CD4-positive, alpha-beta T cell treated with Interleukin-12 subunit alpha and Interleukin-12 subunit beta, for 1 hour (primary cell): ENCODE data around the gene LNX2.

Source experiments
- DNase-seq: peaks from one replicate; pipeline ENCODE4 v3.0.0-alpha.2; 2020

Gene LNX2

DNA sequence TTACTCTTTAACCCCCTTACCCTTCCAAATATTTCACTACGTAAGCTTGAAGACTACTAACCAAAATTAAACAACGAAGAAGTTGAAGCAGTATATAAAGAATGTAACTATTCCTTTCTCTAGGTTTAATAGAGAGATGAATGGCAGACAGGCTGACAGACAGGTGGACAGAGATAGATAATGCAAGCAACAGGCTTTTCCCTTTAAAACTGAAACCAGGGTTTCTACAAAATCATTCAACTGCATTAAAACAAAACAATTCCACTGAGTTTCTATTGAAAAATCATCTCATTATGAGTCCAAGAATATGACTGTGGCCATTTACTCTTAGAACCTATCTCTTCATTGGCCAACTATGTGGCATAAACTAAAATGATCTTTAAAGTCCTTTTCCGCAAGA, 15.2 kb downstream of the LNX2 start:
- no peak for DNase-seq

DNA sequence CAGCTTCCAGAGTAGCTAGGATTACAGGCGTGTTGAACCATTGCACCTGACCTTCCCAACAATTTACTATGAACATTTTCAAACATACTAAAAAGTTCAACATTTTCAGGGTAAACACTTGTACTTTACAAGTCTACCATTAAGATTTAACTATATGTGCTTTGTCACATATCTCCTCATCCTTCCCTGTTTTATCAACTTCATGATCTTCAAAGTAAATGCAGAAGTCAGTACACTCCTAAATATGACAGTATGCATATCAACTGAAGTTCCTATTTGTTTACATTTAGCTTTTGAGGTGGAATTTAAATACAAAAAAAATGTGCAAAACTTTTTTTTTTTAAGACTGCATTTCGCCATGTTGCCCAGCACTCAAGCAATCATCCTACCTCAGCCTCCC, 18.5 kb downstream of the LNX2 start:
- no peak for DNase-seq

DNA sequence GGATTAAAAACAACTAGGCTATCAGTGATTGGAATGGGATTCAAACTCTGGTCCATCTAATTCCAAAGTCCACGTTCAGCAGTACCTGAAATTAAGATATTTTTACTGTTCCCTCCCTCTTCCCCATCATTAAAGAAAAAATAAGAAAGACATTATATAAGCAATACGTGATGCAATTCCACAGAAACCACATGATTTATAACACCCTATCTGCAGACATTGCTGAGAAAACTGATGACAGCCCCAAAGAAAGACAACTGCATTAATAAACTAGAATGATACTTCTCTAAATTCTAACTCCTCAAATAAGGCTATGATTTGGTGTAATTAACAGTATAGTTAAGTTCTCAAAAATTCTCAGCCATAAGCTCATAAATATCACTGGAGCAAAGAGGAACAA, 19.1 kb downstream of the LNX2 start:
- DNase-seq: no peak

DNA sequence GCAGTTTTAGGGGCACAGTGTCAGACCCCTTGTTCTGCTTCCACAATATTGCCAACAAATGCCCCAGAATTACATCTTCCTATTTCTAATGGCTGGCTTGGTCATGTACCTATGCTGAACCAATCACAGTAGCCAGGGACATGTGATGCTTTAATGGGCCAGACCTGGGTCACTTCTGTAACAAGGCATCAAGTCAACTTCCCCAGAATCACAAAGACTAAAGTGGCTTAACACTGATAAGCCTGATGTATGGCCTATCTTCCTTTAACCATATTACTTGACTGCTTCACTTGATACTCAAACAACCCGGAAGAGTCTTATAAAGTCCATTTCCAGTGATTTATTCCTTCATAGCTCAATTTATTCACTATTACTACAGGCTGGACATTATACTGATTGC, 19.6 kb downstream of the LNX2 start:
- DNase-seq: no peak

DNA sequence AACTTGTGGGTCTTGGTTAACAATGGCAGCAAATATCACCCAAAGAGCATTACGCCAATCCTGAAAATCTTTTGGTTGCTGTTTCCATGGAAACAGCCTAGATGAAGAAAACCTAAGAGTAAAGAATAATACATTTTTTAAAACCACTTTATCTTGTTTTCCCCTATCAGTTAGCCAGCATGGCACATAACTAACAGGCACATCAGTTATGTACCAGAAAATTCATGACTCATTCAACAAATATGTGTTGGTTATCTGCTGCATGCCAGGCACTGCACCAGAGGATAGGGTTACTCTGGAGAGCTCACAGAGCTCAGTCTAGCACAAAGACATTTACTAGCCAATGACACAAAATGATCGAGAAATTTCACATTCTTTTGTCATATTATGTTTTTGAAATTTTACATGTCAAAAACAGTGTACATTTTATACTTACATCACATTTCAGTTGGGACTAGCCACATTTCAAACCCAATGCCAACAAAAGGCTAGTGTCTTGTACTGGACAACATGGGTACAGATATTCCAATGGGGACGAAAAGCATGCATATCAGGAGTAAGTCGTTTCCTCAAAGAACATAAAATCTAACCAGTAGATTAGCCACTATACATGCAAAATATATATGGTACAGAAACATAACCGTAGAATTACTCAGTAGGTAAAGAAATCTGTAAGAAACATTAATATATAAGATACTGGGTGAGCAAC, 20.3 kb downstream of the LNX2 start:
- no peak for DNase-seq

DNA sequence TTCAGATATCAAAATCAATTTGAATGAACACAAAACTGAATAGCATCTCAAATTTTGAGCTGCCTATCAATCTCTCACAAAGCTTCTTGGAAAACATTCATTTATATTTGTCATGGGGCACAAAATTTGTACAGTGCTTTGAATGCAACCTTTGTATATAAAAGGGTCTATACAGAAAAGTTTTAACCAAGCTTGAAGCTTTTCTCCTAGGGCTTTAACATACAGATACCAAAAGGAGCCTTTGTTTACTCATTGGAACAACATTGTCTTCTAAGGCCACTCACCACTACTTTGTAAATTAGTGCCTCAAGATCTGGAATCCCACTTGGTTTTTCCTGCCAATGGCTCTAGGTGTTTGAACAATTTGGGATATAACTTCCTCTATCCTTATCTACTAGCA, 21.2 kb downstream of the LNX2 start:
- no peak for DNase-seq

DNA sequence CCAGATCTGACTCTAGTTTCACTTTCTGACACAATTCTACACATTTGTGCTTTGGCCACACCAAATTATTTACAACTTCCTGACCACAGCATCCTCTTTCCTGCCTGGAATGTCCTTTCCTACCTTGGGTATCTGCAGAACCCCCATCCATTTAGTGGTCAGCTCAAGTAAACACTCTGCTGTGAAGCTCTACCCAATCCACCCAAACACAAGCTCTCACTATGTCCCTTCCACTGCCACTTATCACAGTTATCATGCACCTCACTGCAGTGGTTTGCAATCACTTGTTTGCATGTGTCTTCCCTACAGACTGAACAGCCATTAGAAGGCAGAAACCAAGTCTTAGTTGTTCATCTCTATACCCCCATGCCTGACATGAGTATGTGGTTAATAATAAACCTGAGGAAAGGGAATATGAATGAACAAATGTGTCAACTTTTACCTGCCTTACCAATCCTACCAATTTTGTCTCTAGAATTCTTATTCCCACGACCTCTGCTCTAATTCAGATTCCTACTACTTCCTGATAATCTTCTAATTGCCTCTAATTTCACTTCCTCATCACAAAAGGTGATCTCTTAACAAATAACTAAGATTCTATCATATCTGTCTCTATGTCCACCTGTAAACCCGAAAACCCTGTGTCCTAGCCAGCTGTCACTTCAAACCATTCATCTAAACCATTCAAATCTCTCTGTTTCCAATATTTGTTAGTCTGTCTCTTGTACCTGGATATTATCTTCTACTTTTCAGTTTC, 25.1 kb downstream of the LNX2 start:
- DNase-seq: no peak

DNA sequence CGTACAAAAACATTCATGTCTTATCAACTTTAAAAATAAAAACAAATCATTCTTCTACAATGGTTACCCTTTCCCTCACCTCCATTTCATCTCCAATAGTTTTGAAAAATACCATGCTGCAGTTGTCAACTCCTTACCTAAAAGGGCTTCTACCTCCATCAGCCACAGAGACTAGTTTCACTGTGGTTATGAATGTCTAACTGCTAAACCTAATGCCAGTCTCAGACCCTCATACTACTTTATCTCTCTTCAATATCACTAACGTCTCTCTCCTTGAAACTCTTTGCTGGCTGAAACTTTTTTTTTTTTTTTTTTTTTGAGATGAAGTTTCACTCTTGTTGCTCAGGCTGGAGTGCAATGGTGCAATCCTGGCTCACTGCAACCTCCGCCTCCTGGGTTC, 27.1 kb downstream of the LNX2 start:
- no peak for DNase-seq

DNA sequence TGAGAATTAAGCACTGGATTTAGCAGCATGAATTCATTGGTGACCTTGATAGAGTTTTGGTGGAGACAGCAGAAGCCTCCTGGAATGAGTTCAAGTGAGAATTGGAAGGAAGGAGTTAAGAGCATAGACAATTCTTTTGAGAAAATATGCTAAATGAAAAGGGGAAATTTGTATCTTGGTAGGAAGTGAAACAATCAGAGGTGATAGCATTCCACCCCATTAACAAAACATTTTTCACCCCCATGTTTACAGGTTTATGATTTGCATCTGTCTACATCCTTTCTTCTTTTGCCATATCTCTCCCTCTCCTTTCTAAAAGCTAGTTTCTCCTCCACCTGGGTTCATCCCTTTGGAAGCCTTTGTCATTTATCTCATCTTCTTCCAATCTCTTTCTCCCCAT, 27.5 kb downstream of the LNX2 start:
- DNase-seq: no peak

DNA sequence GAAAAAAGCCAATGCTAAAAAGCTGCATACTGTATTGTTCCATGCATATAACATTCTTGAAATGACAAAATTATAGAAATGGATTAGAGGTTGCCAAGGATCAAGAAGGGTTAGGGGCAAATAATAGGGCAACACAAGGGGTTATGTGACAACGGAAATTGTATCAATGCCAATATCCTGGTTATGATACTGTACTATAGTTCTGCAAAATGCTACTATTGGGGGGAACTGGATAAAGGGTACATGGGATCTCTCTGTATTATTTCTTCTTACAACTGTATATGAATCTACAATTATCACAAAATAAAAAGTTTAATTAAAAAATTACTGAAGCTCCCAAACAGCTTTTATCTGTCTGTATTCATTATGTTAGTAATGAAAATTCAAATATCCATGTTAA, 31.9 kb downstream of the LNX2 start:
- no peak for DNase-seq

DNA sequence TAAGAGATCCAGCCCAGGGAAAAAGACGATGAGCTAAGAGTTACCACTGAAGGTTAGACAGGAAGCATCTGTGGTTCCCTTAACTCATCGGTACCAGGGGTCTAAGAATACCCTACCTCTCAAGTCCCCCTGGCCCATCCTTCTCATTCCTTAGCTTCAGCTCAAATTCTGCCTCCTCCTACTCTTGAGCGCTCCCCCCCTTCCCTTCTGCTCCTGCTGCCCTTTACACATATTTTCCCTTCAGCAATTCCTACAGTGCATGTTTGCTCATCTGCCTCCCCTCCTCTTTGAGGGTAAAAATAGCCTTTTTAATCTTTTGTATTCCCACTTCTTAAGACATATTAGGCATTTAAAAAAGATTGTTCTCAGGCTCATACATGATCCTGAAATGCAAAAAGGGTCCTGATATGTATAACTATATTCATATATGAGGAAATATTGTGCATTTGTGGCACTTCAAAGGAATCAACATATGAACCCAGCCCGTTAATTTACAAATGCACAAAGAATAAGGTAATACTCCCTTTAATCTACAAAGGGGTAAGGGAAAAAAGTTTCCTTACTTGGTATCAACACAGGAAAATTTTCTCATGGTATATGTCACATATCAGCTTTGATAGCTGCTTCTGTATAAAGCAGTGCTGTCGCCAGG, 33.1 kb downstream of the LNX2 start:
- DNase-seq: no peak

DNA sequence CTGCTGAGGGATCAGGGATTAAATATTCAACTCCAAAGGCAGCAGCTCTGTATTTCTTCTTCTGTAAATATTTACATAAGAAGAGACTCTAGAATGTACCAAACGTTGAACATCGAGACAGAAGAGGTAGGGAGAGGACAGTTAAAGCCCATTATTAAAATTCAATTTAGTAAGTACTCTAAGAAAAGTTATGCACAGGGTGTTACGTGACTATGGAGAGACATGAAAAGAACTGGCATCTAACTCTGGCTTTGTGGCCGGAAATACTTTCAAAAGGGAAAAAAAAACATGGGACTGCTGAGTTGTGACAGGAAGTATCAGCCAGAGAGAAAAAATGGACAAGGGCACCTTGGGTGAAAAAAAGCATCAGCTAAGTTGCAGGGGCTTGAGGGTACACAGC, 36.7 kb downstream of the LNX2 start:
- DNase-seq: no peak

DNA sequence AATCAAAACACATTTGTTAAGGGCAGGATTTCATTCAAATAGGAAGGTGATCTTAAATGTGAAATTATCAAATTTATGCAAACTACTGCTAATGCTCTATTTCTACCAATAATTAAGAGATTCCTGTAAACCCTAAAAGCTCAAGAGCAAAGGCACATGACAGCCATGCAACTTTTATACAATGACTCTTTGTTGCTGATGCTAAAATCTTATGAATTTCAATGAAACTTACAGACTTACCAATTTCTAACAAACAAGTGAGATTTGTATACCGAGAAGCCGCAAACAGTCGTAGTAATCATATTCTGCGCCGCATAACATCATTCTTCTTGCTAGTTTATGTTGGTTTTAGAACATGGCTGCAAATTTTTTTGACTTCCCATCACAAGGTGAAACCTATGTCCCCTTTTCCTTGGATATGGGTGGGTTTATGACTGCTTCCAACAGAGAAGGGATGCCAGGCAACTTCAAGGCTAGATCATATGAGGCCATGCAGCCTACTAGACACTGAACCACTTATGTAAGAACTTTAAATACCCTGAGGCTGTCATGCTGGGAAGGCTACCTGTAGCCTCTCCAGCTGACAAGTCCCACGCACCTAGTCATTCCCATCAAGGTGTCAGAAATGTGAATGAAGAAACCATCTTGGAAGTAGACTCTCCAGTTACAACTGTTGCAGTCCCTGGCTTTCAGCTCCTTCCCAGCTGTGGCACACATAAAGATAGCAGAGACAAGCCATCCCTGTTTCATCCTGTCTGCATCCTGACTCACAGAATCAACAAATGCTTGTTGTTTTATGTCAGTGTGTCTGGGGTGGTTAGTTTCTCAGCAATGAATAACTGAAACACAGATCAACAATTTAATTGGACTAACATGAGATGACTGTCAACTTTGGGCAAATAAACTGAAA, 42.0 kb downstream of the LNX2 start:
- DNase-seq: no peak

DNA sequence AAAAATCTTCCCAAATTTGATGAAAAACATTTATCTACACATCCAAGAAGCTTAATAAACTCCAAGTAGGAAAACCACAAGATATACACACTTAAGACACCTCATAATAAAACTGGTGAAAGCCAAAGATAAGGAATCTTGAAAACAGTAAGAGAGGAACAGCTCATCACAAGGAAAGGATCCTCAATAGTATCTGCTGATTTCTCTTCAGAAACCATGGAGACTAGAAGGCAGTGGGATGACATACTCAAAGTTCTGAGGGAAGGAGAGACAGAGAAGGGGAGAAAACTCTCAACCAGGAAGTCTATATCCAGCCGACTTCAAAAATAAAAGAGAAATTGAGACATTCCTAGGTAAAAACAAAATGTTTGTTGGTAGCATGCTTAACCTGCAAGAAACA, 45.7 kb downstream of the LNX2 start:
- DNase-seq: no peak

DNA sequence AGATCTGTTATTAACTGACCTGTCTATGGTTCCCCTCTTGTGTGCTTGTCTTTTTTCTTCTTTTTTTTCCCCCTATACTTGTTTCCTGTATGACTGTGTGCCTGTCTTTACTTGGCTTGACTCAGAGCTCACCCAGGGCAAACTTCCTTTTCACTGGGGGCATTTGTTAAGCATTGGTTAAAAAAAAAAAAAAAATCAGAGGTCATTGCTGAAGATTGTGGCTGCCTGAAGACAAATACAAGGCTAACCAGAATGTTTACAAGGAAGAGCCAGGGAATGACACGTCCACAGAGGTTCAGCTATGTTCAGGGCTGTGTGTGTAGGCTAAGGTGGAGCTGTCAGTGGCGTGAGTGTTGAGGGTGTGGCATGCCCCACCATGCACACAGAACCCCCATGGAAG, 47.1 kb downstream of the LNX2 start:
- no peak for DNase-seq

DNA sequence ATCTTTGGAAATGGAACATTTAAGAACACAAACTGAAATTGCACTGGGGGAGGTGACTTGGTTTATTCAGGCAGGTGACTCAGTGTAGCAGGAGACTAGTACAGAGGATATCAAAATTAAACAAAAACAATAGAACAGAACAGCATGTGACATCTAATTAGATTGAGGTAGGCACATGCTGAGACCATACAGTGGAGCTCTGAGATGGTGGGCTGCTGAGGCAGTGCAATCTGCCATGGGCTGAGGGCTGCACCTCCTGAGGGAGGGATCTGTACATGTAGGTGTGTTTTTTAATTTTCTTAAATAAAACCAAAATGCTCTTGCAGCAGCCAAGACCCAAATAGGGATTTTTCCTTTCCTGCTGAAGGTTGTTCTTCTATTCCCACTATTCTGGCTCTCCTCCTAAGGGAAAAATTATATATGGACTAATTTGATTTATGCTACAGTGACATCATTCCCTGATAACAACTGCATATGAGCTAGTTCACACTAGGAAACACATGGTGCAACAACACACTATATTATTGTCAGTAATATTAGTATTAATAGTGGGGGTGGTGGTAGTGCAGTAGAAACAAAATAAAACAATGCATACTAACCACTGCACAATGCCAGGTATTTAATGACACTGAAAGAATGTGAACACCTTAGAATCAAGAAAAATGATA, 48.0 kb downstream of the LNX2 start:
- DNase-seq: no peak

DNA sequence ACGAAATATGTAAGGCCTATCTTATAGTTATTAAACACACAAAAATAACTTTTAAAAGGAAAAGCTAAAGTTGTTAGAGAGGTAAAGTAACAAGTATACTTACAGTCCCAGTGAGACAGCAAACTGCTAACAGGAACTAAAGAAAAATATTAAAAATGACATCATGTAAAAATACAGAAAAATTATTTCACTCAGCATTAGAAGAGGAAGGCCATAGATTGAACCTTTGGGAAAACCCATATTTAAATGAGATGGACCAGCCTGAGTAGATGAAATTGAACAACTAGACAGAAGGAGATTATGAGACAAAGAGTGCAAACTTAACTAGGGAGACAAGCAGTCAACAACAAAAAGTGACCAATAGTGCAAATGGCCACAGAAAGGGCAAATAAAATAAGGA, 49.4 kb downstream of the LNX2 start:
- DNase-seq: no peak

DNA sequence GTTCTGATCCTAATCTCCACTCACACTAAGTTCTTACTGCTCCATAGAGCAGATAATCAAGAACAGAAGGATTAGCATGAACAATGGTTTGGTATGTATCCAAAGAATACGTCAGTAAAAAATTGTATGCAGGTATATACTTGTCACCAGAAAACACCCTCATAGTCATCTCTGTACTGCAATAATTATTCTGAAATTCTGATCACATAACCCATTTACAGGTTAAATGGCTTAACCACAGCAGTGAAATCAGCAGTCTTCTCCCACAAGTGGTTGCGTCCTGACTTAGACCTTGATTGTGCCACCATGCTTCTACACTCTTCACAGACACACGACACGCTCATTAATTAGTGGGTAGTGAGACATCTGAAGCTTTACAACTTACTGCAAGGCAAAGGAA, 50.9 kb downstream of the LNX2 start:
- no peak for DNase-seq

DNA sequence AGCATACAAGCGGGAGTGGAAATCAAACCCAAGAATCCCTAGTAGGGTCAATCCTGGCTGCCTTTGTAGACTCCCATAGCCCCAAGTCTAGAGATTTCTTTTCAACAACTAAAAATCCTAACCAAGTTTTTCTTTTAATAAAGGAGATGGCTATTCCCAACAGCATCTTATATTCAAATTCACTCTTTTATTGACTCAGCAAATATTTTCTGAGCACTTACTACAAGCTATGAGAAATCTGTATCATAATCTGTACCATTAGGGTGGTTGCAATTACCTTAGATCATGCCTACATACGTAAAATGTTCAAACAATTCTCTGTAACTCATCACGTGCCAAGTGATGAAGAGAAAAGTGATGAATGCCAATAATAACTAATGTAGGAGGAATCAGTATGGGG, 54.5 kb downstream of the LNX2 start:
- no peak for DNase-seq

DNA sequence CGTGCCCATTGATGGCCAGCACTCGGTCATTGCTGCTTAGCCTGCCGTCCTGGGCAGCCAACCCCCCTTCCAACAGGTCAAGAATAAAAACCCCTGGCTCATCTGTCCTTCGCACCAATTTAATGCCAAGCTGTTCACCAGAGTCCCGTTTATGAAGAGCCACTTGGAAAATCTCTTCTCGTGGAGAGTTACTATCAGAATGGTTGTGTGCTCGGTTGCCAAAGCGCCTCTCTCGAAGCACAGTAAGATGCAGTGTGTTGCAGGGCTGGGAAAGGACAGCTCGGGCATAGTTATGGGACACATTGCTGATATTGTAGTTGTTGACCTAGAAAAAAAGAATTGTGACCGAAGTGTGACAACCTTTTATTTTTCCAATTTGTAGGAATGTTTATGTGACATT, 57.9 kb downstream of the LNX2 start:
- DNase-seq: no peak

DNA sequence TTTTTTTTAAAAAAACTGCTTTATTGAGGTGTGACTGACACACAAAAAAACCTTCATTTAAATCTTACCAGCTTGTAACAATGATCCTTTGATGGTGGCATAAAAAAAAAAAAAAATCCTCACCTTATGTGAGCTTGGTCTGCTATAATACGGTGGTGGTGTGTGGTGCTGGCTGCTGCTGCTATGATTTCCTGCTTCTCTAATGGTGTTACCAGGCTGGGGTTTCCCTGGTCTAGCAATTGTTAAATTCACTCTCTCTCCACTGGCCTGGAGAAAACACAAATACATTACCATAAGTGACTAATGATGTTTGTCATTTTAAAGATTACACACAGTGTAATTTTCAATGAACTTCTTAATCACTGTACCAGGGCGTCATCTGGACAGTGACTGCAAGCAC, 60.6 kb downstream of the LNX2 start:
- DNase-seq: peak; percentile 42

DNA sequence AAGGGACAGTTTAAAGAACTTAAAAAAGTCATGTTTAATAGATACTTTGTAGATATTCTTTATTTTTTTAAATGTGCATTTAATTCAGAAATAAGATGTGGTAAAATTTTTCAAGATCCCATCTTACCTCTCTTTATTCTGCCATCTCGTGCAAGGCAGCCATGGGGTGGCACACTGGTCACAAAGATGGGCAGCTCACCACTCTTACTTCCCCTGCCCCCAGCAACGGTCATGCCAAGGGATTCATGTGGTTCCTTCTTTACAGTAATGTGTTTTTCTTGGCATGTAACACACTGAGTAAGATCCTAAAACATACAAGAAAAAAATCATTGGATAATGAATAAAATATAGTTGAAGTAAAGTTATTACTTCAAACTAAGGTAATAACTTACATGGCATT, 64.2 kb downstream of the LNX2 start:
- no peak for DNase-seq

DNA sequence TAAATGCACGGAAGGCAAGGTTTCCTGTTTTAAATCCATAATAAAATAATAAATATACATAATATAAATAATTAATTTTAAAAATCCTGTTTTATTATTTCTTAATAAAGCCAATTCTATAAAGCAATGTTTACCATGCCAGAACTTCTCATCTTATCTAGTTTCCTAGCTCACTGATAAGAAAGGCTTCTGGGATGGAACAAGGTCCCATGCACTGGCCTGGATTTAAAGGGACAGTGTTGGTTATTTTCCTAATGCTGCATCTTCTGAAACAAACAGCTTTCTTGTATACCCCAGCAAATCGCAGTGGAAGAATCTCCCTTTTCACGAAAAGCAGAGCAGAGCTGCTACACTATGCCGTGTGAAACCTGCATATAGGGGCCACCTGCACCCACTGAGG, 68.8 kb downstream of the LNX2 start:
- DNase-seq: no peak
